HFF-Myc (cell line): ENCODE measurements around the gene ESRRB.

Source experiments
- DNase-seq: peaks from one replicate; pipeline ENCODE4 v3.0.0-alpha.2; 2011; ENCODE audit warnings: low read depth; ENCODE audit errors: extremely low read depth
- H3K4me3 ChIP-seq: replicated peaks from 2 replicates; pipeline ENCODE4 v1.5.1; 2011; ENCODE audit warnings: low read depth, mild to moderate bottlenecking, control low read depth, low read length
- CTCF ChIP-seq: IDR thresholded peaks from 2 replicates; pipeline ENCODE4 v1.5.1; 2012; ENCODE audit warnings: mild to moderate bottlenecking, low read depth, low read length, control low read depth; ENCODE audit errors: missing control alignments

ESRRB gene

GRCh38 chr14:76426161-76426696 lies 50.3 kb downstream of the ESRRB start:
- no peak overlapping the region for H3K4me3 ChIP-seq
- no peak for TF ChIP-seq CTCF
- DNase-seq = no peak

GRCh38 chr14:76428611-76429010 lies 52.7 kb downstream of the ESRRB start:
- TF ChIP-seq CTCF = no peak
- no peak for DNase-seq
- no peak overlapping the region for H3K4me3 ChIP-seq

- no peak for DNase-seq
- TF ChIP-seq CTCF = no peak
- H3K4me3 ChIP-seq = no peak overlapping the region
These were observed 54.1 kb downstream of the ESRRB start for GRCh38 chr14:76430017-76430416.

- TF ChIP-seq CTCF = no peak
- DNase-seq = no peak
- H3K4me3 ChIP-seq = no peak overlapping the region
These were observed 54.6 kb downstream of the ESRRB start for GRCh38 chr14:76430475-76430980.

GRCh38 chr14:76431538-76431937 lies 55.6 kb downstream of the ESRRB start:
- no peak for DNase-seq
- no peak for TF ChIP-seq CTCF
- H3K4me3 ChIP-seq = no peak overlapping the region

GRCh38 chr14:76432827-76433752 lies 57.2 kb downstream of the ESRRB start:
- TF ChIP-seq CTCF = no peak
- H3K4me3 ChIP-seq = no peak overlapping the region
- DNase-seq = no peak

GRCh38 chr14:76434220-76434619 lies 58.3 kb downstream of the ESRRB start:
- no peak for DNase-seq
- TF ChIP-seq CTCF = no peak
- H3K4me3 ChIP-seq = no peak overlapping the region
